ENCODE measurements around the gene FGF3. TPM values are rescaled to one million over a fixed set of nuclear protein-coding genes. Genes with fewer than 3 reads are reported as not detected.

The FGF3 gene
- total RNA-seq, 2 experiments from 2014 or later = not detected

DNA sequence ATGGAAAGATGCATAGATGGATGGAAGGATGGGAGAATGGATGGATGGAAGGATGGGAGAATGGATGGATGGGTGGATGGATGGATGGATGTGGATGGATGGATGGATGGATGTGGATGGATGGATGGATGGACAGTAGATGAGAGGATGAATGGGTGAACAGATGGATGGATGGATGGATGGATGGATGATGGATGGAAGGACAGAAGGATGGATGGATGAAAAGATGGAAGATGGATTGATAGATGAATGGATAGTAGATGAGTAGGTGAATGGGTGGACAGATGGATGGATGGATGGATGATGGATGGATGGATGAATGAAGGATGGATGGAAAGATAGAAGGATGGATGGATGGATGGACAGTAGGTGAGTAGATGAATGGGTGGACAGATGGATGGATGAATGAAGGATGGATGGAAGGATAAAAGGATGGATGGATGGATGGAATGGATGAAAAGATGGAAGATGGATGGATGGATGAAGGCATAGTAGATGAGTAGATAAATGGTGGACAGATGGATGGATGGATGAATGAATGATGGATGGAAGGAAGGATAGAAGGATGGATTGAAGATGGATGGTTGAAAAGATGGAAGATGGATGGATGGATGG is 15.5 kb downstream of the FGF3 start:
- ChIA-PET POLR2A (no interaction called here), CTCF (no interaction called here)
- no peaks in the 10 kb centered on the region for H3K36me3 Mint-ChIP-seq (ENCODE audit: low read depth)
- no peaks in the 10 kb centered on the region for H3K36me3 ChIP-seq (ENCODE audit: insufficient read depth, low read length)
- peaks cover 0 to 21% of the 10 kb centered on the region in 2 experiments for H3K9me3 ChIP-seq (ENCODE audit: control insufficient read depth in 1 of 2, insufficient read depth in 1 of 2, low read length in 2 of 2)
- no peak overlapping the region for H3K27ac Mint-ChIP-seq
- no peaks in the 10 kb centered on the region for H3K9me3 Mint-ChIP-seq
- no peaks in the 10 kb centered on the region for H3K4me1 Mint-ChIP-seq (ENCODE audit: low read depth)
- intact Hi-C loops (cut with DNase I, micrococcal nuclease) = no loop called here
- TF ChIP-seq, protein P1, sequence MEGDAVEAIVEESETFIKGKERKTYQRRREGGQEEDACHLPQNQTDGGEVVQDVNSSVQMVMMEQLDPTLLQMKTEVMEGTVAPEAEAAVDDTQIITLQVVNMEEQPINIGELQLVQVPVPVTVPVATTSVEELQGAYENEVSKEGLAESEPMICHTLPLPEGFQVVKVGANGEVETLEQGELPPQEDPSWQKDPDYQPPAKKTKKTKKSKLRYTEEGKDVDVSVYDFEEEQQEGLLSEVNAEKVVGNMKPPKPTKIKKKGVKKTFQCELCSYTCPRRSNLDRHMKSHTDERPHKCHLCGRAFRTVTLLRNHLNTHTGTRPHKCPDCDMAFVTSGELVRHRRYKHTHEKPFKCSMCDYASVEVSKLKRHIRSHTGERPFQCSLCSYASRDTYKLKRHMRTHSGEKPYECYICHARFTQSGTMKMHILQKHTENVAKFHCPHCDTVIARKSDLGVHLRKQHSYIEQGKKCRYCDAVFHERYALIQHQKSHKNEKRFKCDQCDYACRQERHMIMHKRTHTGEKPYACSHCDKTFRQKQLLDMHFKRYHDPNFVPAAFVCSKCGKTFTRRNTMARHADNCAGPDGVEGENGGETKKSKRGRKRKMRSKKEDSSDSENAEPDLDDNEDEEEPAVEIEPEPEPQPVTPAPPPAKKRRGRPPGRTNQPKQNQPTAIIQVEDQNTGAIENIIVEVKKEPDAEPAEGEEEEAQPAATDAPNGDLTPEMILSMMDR (IDR thresholded peaks at IDR 0.05) = no peak
- H3K27me3 Mint-ChIP-seq = peaks cover 12% of the 10 kb centered on the region
- peaks cover 4 to 7% of the 10 kb centered on the region in 2 experiments for H3K27me3 ChIP-seq (ENCODE audit: control insufficient read depth in 1 of 2, insufficient read depth in 2 of 2, low read length in 2 of 2)
- DNase-seq (no peak), ATAC-seq (ENCODE audit: poor library complexity) (no peak)
- no peak overlapping the region for H3K27ac ChIP-seq (ENCODE audit: low read depth in 1 of 2, low read length in 2 of 2)
- H3K4me3 Mint-ChIP-seq = no peak overlapping the region
- H3K4me1 ChIP-seq (ENCODE audit: insufficient read depth, low read length) = no peaks in the 10 kb centered on the region
- H3K4me3 ChIP-seq (ENCODE audit: low read length) = no peak overlapping the region

DNA sequence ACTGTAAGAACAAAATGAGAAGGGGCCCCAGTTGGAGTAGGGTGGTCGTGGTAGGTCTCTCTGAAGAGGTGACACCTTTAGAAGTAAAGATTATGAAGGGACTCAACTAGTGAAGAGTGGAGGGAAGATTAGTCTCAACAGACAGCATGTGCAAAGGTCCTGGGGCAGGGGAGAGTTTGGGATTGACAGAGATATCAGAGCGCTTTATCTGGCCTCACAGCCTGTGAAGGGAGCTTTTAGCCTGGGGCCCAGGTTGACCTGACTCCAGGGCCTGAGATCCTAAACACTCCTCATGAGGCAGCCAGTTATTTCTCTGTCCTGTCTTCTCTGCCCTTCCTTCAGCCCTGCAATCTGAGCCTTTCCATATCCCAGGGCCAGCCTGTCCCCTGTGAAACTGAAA is 16.2 kb downstream of the FGF3 start:
- H3K9me3 Mint-ChIP-seq = no peaks in the 10 kb centered on the region
- intact Hi-C loops (cut with DNase I, micrococcal nuclease) = no loop called here
- H3K36me3 Mint-ChIP-seq (ENCODE audit: low read depth) = no peaks in the 10 kb centered on the region
- H3K27me3 Mint-ChIP-seq = peaks cover 12% of the 10 kb centered on the region
- H3K4me1 ChIP-seq (ENCODE audit: insufficient read depth, low read length) = no peaks in the 10 kb centered on the region
- TF ChIP-seq, protein P1 (IDR thresholded peaks at IDR 0.05) = no peak
- no peak overlapping the region for H3K27ac ChIP-seq (ENCODE audit: low read depth in 1 of 2, low read length in 2 of 2)
- H3K36me3 ChIP-seq (ENCODE audit: insufficient read depth, low read length) = no peaks in the 10 kb centered on the region
- H3K9me3 ChIP-seq (ENCODE audit: control insufficient read depth in 1 of 2, insufficient read depth in 1 of 2, low read length in 2 of 2) = peaks cover 0 to 21% of the 10 kb centered on the region in 2 experiments
- H3K27me3 ChIP-seq (ENCODE audit: control insufficient read depth in 1 of 2, insufficient read depth in 2 of 2, low read length in 2 of 2) = peaks cover under 1 to 4% of the 10 kb centered on the region in 2 experiments
- H3K4me3 ChIP-seq (ENCODE audit: low read length) = no peak overlapping the region
- ChIA-PET POLR2A (no interaction called here), CTCF (no interaction called here)
- no peak for ATAC-seq (ENCODE audit: poor library complexity)
- H3K4me1 Mint-ChIP-seq (ENCODE audit: low read depth) = no peaks in the 10 kb centered on the region
- no peak overlapping the region for H3K27ac Mint-ChIP-seq
- DNase-seq = no peak
- no peak overlapping the region for H3K4me3 Mint-ChIP-seq

DNA sequence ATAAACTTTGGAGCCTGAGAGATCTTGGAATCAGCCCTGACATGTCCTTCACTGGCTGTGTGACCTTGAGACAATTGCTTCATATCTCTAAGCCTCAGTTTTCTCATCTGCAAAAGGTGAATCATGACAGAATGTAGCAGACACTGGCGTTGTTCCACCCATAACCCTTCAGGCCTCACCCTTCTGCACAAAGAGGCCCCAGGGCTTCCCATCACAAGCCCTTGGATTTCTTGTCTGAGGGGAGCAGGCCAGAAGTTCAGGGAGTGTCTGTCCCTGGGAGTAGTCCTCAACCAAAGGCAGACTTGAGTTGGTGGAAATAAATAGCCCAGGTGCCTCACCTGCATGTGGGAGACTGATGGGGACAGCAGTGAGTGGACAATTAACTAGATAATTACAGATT is 16.6 kb downstream of the FGF3 start:
- ChIA-PET CTCF (no interaction called here), POLR2A (no interaction called here)
- H3K27ac Mint-ChIP-seq = no peak overlapping the region
- H3K4me3 Mint-ChIP-seq = no peak overlapping the region
- intact Hi-C loops (cut with DNase I, micrococcal nuclease) = loop anchor here in 1 of 2 experiments (1.0 kb wide), 1 partner anchor 116 kb away; no protein-coding TSS in a partner anchor
- H3K9me3 ChIP-seq (ENCODE audit: control insufficient read depth in 1 of 2, insufficient read depth in 1 of 2, low read length in 2 of 2) = peaks cover 0 to 21% of the 10 kb centered on the region in 2 experiments
- H3K4me1 ChIP-seq (ENCODE audit: insufficient read depth, low read length) = no peaks in the 10 kb centered on the region
- no peak overlapping the region for H3K4me3 ChIP-seq (ENCODE audit: low read length)
- peaks cover 0 to 4% of the 10 kb centered on the region in 2 experiments for H3K27me3 ChIP-seq (ENCODE audit: control insufficient read depth in 1 of 2, insufficient read depth in 2 of 2, low read length in 2 of 2)
- no peak overlapping the region for H3K27ac ChIP-seq (ENCODE audit: low read depth in 1 of 2, low read length in 2 of 2)
- DNase-seq (no peak), ATAC-seq (ENCODE audit: poor library complexity) (no peak)
- no peaks in the 10 kb centered on the region for H3K36me3 ChIP-seq (ENCODE audit: insufficient read depth, low read length)
- peaks cover 12% of the 10 kb centered on the region for H3K27me3 Mint-ChIP-seq
- no peaks in the 10 kb centered on the region for H3K9me3 Mint-ChIP-seq
- H3K36me3 Mint-ChIP-seq (ENCODE audit: low read depth) = no peaks in the 10 kb centered on the region
- no peaks in the 10 kb centered on the region for H3K4me1 Mint-ChIP-seq (ENCODE audit: low read depth)
- TF ChIP-seq, protein P1 (IDR thresholded peaks at IDR 0.05) = no peak

Data from CD4-positive, alpha-beta T cell (primary cell).